HG02943 (cell line): Measurements from ENCODE around the gene UGGT1.
A peak's percentile ranks its signal among the peaks of the same experiment; 100 is the strongest.

Experiments
- ATAC-seq: cut with Tn5 transposase; IDR thresholded peaks from one replicate; pipeline ENCODE4 v1.9.1; 2021; ENCODE audit warnings: mild to moderate bottlenecking, low read depth, moderate library complexity; ENCODE audit not compliant: unreplicated experiment

UGGT1 gene

DNA sequence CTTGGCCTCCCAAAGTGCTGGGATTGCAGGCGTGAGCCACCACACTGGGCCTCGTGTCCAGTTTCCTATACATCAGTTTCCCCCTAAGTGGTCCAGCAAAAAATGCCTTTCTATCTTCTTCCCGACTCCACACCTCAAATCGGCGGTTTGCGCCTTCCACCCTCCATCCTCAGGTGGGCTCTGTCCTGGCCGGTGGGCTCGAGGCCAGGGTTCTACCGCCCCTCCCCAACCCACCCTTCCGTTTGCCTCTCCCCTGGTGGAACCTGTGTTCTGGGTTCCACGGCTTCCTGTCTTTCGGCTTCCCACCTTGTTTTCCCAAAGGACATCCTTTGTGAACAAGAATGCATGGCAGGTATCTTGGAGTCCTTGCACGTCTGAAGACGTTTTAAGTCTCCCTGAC is 123.3 kb downstream of the UGGT1 start:
- no peak for ATAC-seq

DNA sequence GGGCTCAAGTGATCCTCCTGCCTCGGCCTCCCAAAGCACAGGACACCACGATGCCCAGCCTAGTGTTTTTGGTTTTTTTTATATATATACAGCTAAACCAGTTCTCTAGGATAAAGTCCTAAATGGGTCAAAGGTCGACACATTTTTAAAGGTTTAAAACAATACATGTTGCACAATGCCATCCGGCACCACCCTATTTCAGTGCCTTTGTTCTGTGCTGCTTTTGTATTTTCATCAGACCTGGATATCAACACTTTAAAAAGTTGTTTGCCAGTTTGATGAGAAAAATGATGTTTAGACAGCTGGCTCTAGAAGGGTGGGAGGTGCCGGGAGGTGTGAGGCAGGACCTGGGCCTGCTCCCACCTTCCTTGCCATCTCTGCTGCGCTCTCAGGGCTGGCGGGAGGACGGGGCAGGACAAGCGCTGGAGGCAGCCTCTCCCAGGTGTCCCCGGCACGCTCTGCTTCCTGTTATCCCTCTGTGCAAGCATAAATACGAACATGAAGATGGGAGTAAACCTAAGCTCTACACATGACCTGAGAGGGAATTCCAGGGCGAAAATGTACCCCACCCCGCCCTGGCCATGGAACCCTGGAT is 124.0 kb downstream of the UGGT1 start:
- ATAC-seq = no peak

DNA sequence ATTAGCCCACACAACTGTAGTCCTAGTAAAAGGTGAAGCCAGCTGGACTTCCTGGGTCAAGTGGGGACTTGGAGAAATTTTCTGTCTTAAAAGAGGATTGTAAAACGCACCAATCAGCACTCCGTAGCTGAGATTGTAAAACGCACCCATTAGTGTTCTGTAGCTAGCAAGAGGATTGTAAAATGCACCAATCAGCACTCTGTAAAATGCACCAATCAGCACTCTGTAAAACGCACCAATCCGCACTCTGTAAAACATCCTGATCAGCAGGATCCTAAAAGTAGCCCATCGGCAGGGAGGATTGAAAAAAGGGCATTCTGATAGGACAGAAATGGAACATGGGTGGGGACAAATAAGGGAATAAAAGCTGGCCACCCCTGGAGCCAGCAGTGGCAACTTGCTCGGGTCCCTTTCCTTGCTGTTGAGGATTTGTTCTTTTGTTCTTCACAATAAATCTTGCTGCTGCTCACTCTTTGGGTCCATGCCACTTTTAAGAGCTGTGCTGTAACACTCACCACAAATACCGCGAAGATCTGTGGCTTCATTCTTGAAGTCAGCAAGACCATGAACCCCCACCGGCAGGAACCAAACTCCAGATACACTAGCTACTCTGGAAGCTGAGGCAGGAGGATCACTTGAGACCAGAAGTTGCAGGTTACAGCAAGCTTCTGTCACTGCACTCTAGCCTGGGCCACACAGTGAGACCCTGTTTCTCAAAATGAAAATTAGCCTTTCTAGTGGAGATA is 125.1 kb downstream of the UGGT1 start:
- no peak for ATAC-seq

DNA sequence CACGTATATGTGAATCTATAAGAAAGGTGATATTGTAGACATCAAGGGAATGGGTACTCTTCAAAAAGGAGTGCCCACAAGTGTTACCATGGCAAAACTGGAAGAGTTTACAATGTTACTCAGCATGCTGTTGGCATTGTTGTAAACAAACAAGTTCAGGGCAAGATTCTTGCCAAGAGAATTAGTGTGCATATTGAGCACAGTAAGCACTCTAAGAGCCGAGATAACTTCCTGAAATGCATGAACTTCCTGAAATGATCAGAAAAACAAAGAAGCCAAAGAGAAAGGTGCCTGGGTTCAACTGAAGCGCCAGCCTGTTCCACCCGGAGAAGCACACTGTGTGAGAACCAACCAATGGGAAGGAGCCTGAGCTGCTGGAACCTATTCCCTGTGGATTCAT is 126.7 kb downstream of the UGGT1 start:
- ATAC-seq = no peak

DNA sequence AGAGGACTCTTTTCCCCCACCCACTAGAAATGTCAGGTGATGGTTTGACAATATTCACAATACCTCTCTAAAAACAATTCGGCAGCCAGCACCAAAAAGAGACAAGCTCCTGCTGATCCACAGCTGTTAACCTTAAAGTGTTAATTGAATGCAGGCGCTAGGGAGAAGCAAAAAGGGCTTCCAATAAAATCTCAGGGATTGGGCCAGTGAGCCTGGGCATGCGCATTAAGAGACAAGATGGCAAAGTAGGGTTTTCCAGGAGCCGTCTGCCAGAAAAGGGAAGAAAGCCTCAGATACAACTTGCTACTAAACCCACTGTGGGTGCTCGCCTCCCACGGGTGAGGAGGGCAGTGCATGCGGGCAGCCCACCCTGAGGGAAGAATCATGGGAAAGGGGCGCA is 128.9 kb downstream of the UGGT1 start:
- ATAC-seq = no peak

DNA sequence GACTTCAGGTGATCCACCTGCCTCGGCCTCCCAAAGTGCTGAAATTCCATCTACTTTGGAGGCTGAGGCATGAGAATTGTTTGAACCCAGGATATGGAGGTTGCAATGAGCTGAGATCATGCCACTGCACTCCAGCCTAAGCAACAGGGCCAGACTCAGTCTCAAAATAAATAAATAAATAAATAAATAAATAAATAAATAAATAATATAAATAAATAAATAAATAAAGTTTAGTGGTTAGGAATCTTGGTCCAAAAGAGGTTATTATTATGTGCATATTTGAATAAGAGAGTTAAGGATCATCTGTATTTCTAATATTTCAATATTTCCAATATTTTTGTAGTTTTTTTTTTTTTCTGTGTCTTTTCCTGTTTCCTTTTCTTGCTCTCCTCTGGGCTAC is 136.9 kb downstream of the UGGT1 start:
- ATAC-seq = no peak

DNA sequence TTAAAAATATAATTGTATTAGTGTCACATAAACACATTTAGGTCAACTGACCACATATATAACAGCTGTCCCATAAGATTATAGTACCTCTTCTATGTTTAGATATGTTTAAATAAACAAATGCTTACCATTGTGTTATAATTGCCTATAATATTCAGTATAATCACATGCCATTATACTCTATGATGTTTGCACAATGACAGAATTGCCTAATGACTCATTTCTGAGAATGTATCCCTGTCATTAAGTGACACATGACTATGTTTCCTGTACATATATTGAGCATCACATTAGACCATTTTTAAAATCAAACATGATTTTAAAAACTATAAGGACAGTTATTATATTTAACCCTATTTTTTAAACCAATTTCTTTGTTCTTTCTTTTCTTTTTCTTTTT is 137.9 kb downstream of the UGGT1 start:
- ATAC-seq = no peak

DNA sequence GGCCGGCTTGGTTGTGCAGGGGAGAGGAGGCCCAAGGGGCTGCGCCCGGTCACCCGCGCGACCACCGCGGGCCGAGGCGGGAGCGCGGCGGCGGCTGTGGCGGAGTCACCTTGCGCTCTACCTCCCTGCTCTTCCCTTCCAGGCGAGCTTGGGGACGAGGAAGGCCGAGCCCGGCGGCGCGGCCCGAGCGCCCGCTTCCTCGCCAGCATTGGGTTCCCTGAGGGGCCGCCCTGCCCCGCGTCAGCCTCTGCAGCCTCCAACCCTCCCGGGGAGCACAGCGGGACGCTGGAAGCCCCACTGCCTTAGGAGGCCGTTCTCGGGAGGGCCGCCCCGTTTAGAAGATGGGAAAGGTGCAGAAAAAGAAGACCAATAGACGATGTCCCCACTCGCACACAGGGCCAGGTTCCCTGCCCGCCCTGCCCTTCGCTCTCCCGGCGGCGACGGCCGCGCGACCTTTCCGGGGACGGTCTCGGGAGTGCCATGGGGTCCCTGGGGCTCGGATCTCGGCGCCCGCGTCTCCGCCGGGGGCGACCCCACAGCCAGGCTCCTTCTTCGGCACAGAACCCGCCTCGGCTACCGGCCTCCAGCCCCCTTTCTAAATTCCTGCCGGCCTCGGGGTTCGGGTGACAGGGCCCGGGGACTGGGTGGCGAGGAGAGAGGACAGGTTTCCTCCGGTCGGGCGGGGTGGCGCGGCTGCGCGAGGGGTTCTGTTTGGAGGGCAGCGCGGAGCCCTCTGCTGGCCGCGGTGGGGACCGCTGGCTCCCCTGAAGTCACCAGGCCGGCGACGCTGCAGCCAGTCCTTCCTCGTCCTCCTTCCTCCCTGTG is 142.2 kb downstream of the UGGT1 start:
- peak; percentile 97 for ATAC-seq

DNA sequence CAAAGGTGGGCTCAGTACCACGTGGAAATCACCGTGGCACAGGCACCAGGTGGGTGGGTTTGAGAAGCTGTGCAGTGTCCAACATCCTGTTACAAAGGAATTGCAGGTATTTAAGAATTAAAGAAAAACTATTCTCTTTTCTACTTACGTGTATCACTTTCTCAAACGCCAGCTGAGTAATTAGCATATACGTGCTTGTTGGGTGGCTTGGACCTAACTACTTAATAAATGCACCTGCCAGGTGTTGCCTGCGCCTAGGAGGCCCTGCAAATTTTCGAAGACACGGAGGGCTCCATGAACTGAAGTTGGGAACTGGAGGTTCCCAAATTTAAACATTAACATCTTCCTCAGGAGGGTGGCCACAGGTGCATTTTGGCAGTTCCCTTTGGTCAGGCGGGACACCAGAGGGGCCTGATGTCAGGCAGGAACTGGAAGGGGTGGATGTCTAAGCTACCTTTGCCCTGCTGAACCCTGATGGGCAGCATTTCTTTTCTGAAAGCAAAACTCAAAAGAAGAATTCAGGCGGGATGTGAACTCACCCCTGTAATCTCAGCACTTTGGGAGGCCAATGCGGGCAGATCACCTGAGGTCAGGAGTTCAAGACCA is 142.9 kb downstream of the UGGT1 start:
- ATAC-seq = no peak

DNA sequence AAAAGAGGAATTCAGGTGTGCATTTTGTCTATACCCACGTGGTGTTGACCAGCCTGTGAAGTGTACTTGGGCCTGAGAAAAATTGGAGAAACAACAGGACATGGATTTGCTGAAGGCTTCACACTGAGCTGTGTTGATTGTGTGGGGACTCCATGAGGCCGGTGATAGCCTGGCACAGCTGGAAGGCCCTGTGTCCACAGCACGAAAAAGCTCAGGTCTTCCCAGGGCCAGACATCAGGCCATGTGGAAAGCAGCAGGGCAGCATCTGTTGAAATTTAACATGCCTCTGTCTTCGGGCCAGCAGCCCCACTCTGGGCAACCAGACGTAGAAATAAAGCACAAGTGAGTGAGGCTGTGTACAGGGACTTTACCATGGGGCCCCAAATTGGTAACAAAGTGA is 143.6 kb downstream of the UGGT1 start:
- ATAC-seq = no peak

DNA sequence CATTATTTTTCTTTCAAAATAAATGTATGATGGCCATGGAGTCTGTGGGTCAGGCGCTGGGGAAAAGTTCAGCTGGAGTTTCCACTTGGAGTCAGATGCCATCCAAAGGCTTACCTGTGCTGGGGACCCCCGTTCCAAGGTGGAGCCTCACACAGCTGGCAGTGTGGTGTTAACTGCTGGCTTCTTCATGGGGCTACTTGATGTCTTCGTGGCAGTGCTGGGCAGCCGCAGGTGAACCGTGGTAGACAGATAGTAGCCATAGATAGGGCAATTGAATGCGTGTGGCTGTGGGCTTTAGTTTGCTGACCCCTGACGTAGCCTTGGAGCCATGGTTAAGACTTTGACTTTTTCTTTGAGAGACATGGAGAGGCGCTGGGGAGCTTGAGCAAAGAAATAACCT is 144.6 kb downstream of the UGGT1 start:
- ATAC-seq = no peak

DNA sequence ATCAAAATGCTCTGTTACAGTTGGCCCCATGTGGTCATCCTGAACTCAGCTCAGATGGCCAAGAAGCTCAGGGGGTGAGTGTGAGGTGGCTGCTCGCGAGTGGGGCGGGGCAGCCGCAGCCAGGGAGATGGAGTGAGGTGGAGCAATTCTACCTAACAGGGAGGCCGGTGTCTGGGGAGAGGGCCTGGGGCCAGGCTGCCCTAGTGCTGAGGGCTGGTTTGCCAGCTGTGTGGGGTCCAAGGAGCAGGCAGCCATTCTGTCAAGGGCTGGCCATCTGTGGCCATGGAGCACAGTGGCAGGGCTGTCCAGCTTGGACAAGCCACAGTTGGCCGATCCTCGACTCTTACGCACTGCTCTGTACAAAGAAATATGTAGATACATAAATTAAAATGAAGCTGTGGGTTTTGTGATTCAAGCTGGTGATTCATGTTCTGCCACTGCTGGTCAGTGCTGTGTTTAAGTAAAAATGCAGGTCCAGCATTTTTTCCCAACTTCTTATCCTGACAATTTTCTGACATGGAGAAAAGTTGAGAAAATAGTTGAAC is 145.6 kb downstream of the UGGT1 start:
- ATAC-seq = no peak

DNA sequence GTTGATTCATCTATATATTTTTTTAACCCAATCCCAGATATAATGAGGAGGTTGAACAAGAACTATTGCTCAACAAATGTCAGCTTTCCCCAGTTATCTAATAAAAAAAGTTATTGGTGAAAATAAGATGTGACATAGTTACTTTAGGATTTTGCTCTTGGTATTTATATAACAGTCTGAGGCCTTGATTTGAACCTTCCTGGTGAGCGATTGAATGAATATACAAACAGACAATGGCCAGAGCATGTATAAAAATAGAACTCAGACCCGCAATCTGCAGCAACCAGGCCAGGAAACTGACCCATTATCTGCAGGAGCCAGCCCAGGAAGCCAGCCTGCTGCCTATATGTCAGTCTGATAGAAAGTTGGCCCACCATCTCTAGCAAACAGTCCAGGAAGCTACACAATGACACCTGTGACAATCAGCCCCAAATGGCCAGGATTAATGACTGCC is 146.1 kb downstream of the UGGT1 start:
- no peak for ATAC-seq

DNA sequence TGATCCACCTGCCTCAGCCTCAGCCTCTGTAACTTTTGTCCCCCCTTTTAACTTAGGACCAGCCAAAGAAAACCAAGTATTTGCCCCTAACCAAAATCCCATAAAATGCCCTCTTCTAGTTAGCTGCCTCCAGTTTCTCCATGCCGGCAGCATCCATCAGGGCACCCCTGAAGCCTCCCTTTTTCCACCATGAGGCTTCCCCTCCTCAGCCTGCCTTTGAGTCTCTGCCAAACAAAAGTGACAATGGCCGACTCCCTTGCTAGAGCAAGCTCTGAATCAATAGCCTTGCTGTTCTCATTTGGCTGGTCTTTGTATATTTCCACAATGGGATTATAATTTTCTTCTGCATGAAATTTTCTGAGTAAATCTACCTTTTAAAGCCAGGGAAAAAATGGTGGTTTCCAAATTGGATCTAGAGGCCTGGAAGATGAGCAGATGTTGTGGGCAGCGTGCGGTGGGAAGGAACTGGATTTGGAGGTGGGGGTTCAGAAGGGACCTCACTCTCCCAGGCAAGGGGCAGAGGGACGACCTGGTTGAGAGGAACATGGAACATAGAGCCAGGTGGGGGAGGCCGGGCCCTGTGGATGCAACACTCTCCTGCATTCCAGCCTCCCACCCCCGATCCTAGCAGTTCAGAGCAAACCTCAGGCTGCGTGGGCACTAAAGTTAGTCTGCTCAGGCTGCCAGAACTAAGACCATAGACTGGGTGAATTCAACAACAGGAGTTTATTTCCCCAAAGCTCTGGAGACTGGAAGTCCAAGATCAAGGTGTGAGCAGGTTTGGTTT is 147.1 kb downstream of the UGGT1 start:
- ATAC-seq = no peak

DNA sequence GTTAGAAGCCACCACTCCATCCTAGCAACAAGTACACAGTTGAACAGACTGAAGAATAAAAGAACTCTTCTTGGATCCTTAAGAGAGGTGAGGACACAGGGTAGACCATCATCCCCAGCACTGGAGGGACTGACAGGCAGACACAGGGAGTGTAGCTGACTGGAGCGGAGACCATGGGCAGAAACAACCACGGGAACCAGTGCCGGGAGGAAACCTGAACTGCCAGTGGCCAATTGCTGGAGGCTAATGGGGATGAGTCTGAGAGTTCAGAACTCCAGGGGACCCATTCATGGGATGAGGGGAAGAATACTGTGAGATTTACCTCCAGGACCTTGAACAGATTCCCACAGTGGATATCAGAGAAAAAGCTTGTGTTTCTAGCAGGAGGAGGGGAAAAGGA is 150.9 kb downstream of the UGGT1 start:
- no peak for ATAC-seq
